Neural cell (in vitro differentiated cells): Measurements from ENCODE around the gene CCR6.

Experiments
- CTCF ChIP-seq: fragments of 450-650 bp; IDR thresholded peaks from 2 replicates; pipeline ENCODE4 v1.5.1; 2014; ENCODE audit warnings: antibody characterized with exemption, mild to moderate bottlenecking, moderate library complexity; ENCODE audit not compliant: poor library complexity, severe bottlenecking
- EP300 ChIP-seq: fragments of 450-650 bp; conservative IDR thresholded peaks from 2 replicates; pipeline ENCODE4 v1.6.1; 2014; ENCODE audit warnings: antibody characterized with exemption, mild to moderate bottlenecking, moderate library complexity; ENCODE audit not compliant: poor library complexity, severe bottlenecking
- POLR2AphosphoS5 ChIP-seq: IDR thresholded peaks from 2 replicates; pipeline ENCODE4 v1.6.1; 2012
- RAD21 ChIP-seq: fragments of 450-650 bp; conservative IDR thresholded peaks from 2 replicates; pipeline ENCODE4 v1.6.1; 2014; ENCODE audit warnings: antibody characterized with exemption, mild to moderate bottlenecking, moderate library complexity
- REST ChIP-seq: IDR thresholded peaks from 2 replicates; pipeline ENCODE4 v1.6.1; 2012; ENCODE audit warnings: borderline replicate concordance
- TAF1 ChIP-seq: IDR thresholded peaks from 2 replicates; pipeline ENCODE4 v1.6.1; 2012; ENCODE audit warnings: low read depth

GRCh38 chr6:167092672-167093339, 30.1 kb upstream of the CCR6 start:
- TF ChIP-seq EP300 (no peak), CTCF (no peak), POLR2AphosphoS5 (no peak), TAF1 (no peak), REST (no peak), RAD21 (no peak)
